ENCODE data around the gene PCNX2. TPM values are rescaled to one million over a fixed set of nuclear protein-coding genes. Genes with fewer than 3 reads are reported as not detected.

The PCNX2 gene
- total RNA-seq, 1 experiment from 2014 or later: 15.3 TPM

GRCh38 chr1:232984577-232985425, 310.7 kb downstream of the PCNX2 start:
- no peak overlapping the region for H2AFZ ChIP-seq (ENCODE audit: low read depth, low read length, poor library complexity, severe bottlenecking)
- no peaks in the 10 kb centered on the region for H3K27me3 ChIP-seq (ENCODE audit: insufficient read depth, low read length)
- peaks cover 5 to 8% of the 10 kb centered on the region in 2 experiments; a peak in 1 of 4 replicates for H3K4me1 ChIP-seq (ENCODE audit: control insufficient read depth in 1 of 2, insufficient read depth in 2 of 2, low read length in 2 of 2)
- ChIA-PET CTCF (no interaction called here), RAD21 (ENCODE audit: low non-redundant PET in 1 of 2, low total read pairs in 2 of 2, uncharacterized antibody in 2 of 2, unreplicated experiment in 2 of 2) (no interaction called here), POLR2A (no interaction called here)
- intact Hi-C loops (cut with micrococcal nuclease): no loop called here
- no peaks in the 10 kb centered on the region for H3K9me2 ChIP-seq (ENCODE audit: insufficient read depth)
- no peaks in the 10 kb centered on the region for H4K20me1 ChIP-seq (ENCODE audit: insufficient read depth)
- no peak overlapping the region for H3K9ac ChIP-seq (ENCODE audit: low read length)
- no peak overlapping the region for H3K4me3 ChIP-seq (replicated peaks in 1 of 2; ENCODE audit: low read depth in 1 of 2, low read length in 2 of 2)
- no peak overlapping the region for H3K27ac ChIP-seq (ENCODE audit: low read depth, low read length)
- no peaks in the 10 kb centered on the region for H3K36me3 ChIP-seq (ENCODE audit: control insufficient read depth in 1 of 2, insufficient read depth in 2 of 2, low read length in 2 of 2)
- no peak for TF ChIP-seq FOSL1 (IDR thresholded peaks at IDR 0.05; ENCODE audit: low read depth)
- H3K9me3 ChIP-seq (ENCODE audit: control insufficient read depth in 1 of 2, insufficient read depth in 1 of 2, low read depth in 1 of 2, low read length in 2 of 2): no peaks in the 10 kb centered on the region
- ATAC-seq: no peak
- DNase-seq (ENCODE audit: low read depth, low spot score): no peak
- BruUV-seq (replicated peaks): no TSS peak
- no peaks in the 10 kb centered on the region for H3K79me2 ChIP-seq (ENCODE audit: insufficient read depth, low read length)
- no peak overlapping the region for H3K4me2 ChIP-seq (ENCODE audit: low read length)

- TF ChIP-seq POLR2A (IDR thresholded peaks at IDR 0.05; ENCODE audit: borderline replicate concordance, extremely low read depth, insufficient read depth, insufficient read length) (no peak), ZBTB33 (IDR thresholded peaks at IDR 0.05; ENCODE audit: extremely low read depth, insufficient replicate concordance, low read length) (no peak), ELF1 (IDR thresholded peaks at IDR 0.05; ENCODE audit: borderline replicate concordance, low read depth) (no peak), ZFX (IDR thresholded peaks at IDR 0.05) (no peak), TCF7L2 (IDR thresholded peaks at IDR 0.05; ENCODE audit: borderline replicate concordance, extremely low read depth, insufficient read depth, insufficient read length) (no peak), FOSL1 (IDR thresholded peaks at IDR 0.05; ENCODE audit: low read depth) (no peak), EZH2 (IDR thresholded peaks at IDR 0.05) (no peak), EGR1 (IDR thresholded peaks at IDR 0.05; ENCODE audit: low read depth) (no peak), ATF3 (IDR thresholded peaks at IDR 0.05) (no peak), EZH2phosphoT487 (IDR thresholded peaks at IDR 0.05; ENCODE audit: borderline replicate concordance) (no peak), RAD21 (IDR thresholded peaks at IDR 0.05; ENCODE audit: low read depth) (no peak), SRF (IDR thresholded peaks at IDR 0.05; ENCODE audit: low read depth) (no peak), CBX3 (IDR thresholded peaks at IDR 0.05; ENCODE audit: low read depth) (no peak)
- H3K27ac ChIP-seq (ENCODE audit: low read depth, low read length): no peak overlapping the region
- ATAC-seq: no peak
- ChIA-PET CTCF (no interaction called here), POLR2A (no interaction called here), RAD21 (ENCODE audit: low non-redundant PET in 1 of 2, low total read pairs in 2 of 2, uncharacterized antibody in 2 of 2, unreplicated experiment in 2 of 2) (no interaction called here)
- intact Hi-C loops (cut with micrococcal nuclease): no loop called here
- no peak for DNase-seq (ENCODE audit: low read depth, low spot score)
- peaks cover 5 to 8% of the 10 kb centered on the region in 2 experiments; a peak in 1 of 4 replicates for H3K4me1 ChIP-seq (ENCODE audit: control insufficient read depth in 1 of 2, insufficient read depth in 2 of 2, low read length in 2 of 2)
- no peak overlapping the region for H3K9ac ChIP-seq (ENCODE audit: low read length)
- H3K4me2 ChIP-seq (ENCODE audit: low read length): no peak overlapping the region
- no peaks in the 10 kb centered on the region for H3K27me3 ChIP-seq (ENCODE audit: insufficient read depth, low read length)
- no peaks in the 10 kb centered on the region for H3K9me2 ChIP-seq (ENCODE audit: insufficient read depth)
- H3K36me3 ChIP-seq (ENCODE audit: control insufficient read depth in 1 of 2, insufficient read depth in 2 of 2, low read length in 2 of 2): no peaks in the 10 kb centered on the region
- no peaks in the 10 kb centered on the region for H4K20me1 ChIP-seq (ENCODE audit: insufficient read depth)
- no peak overlapping the region for H3K4me3 ChIP-seq (replicated peaks in 1 of 2; ENCODE audit: low read depth in 1 of 2, low read length in 2 of 2)
- no peaks in the 10 kb centered on the region for H3K9me3 ChIP-seq (ENCODE audit: control insufficient read depth in 1 of 2, insufficient read depth in 1 of 2, low read depth in 1 of 2, low read length in 2 of 2)
- H2AFZ ChIP-seq (ENCODE audit: low read depth, low read length, poor library complexity, severe bottlenecking): no peak overlapping the region
- BruUV-seq (replicated peaks): no TSS peak
- H3K79me2 ChIP-seq (ENCODE audit: insufficient read depth, low read length): no peaks in the 10 kb centered on the region
These were observed 311.5 kb downstream of the PCNX2 start for GRCh38 chr1:232983817-232984567.

Measured in HCT116 (cell line).